ENCODE measurements around the gene CHST8.

- TF ChIP-seq REPIN1 (CRISPR knock-in tag; IDR thresholded peaks at IDR 0.05; ENCODE audit: borderline replicate concordance, low read depth), result no peak
- TF ChIP-seq, protein P1, sequence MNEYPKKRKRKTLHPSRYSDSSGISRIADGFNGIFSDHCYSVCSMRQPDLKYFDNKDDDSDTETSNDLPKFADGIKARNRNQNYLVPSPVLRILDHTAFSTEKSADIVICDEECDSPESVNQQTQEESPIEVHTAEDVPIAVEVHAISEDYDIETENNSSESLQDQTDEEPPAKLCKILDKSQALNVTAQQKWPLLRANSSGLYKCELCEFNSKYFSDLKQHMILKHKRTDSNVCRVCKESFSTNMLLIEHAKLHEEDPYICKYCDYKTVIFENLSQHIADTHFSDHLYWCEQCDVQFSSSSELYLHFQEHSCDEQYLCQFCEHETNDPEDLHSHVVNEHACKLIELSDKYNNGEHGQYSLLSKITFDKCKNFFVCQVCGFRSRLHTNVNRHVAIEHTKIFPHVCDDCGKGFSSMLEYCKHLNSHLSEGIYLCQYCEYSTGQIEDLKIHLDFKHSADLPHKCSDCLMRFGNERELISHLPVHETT (CRISPR knock-in tag; conservative IDR thresholded peaks at IDR 0.05), result no peak
- no peak for TF ChIP-seq HBP1 (CRISPR knock-in tag; IDR thresholded peaks at IDR 0.05; ENCODE audit: low read depth)
- no peak for TF ChIP-seq TFE3 (CRISPR knock-in tag; IDR thresholded peaks at IDR 0.05)
- no peak for TF ChIP-seq GABPB1 (CRISPR knock-in tag; IDR thresholded peaks at IDR 0.05)
- TF ChIP-seq ZNF317 (CRISPR knock-in tag; IDR thresholded peaks at IDR 0.05), result no peak
- no peak for TF ChIP-seq CTCF (CRISPR knock-in tag; IDR thresholded peaks at IDR 0.05)
- TF ChIP-seq NFYB (CRISPR knock-in tag; IDR thresholded peaks at IDR 0.05), result no peak
- TF ChIP-seq SP2 (CRISPR knock-in tag; IDR thresholded peaks at IDR 0.05), result no peak
- TF ChIP-seq, protein P2, sequence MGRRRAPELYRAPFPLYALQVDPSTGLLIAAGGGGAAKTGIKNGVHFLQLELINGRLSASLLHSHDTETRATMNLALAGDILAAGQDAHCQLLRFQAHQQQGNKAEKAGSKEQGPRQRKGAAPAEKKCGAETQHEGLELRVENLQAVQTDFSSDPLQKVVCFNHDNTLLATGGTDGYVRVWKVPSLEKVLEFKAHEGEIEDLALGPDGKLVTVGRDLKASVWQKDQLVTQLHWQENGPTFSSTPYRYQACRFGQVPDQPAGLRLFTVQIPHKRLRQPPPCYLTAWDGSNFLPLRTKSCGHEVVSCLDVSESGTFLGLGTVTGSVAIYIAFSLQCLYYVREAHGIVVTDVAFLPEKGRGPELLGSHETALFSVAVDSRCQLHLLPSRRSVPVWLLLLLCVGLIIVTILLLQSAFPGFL (CRISPR knock-in tag; IDR thresholded peaks at IDR 0.05), result no peak
- TF ChIP-seq NFRKB (IDR thresholded peaks at IDR 0.05), result no peak
- no peak for TF ChIP-seq NR2C2 (CRISPR knock-in tag; IDR thresholded peaks at IDR 0.05; ENCODE audit: borderline replicate concordance)
- no peak for TF ChIP-seq XBP1 (CRISPR knock-in tag; IDR thresholded peaks at IDR 0.05)
- TF ChIP-seq ZNF543 (CRISPR knock-in tag; IDR thresholded peaks at IDR 0.05), result no peak
Measured at GRCh38 chr19:33638167-33639034, 16.6 kb downstream of the CHST8 start.

Data from HepG2 (cell line).